Gastroesophageal sphincter (tissue), 3 donors: Measurements from ENCODE around the gene SMURF1.

ENCODE experiments used
- CTCF ChIP-seq, 4 experiments: fragments of 200-600 bp in 2 of 4; fragments of 450-650 bp in 2 of 4; sonication (generic) in 1 of 4; IDR thresholded peaks; one replicate each; pipeline ENCODE4 v1.5.1; 2017 to 2019; ENCODE audit warnings: antibody characterized with exemption in 4 of 4, mild to moderate bottlenecking in 2 of 4, moderate library complexity in 2 of 4
- EP300 ChIP-seq: sonication (generic); formaldehyde crosslinking; IDR thresholded peaks from one replicate; pipeline ENCODE4 v1.6.1; 2017; ENCODE audit warnings: antibody characterized with exemption, mild to moderate bottlenecking
- POLR2A ChIP-seq, 2 donors: fragments of 450-650 bp; IDR thresholded peaks; one replicate each; pipeline ENCODE4 v1.6.1; 2017; ENCODE audit warnings: antibody characterized with exemption in 2 of 2, mild to moderate bottlenecking in 2 of 2, moderate library complexity in 1 of 2
- POLR2AphosphoS5 ChIP-seq: sonication (generic); formaldehyde crosslinking; IDR thresholded peaks from one replicate; pipeline ENCODE4 v1.6.1; 2017; ENCODE audit warnings: antibody characterized with exemption

GRCh38 chr7:99184532-99185218, 40.8 kb upstream of the SMURF1 start:
- no peak for TF ChIP-seq CTCF (IDR thresholded peaks at IDR 0.05)
- TF ChIP-seq POLR2A (IDR thresholded peaks at IDR 0.05): no peak
- no peak for TF ChIP-seq EP300
- no peak for TF ChIP-seq POLR2AphosphoS5
